ENCODE results near the gene ZFAND2A.

The ZFAND2A gene

GRCh38 chr7:1189986-1190772, 30.2 kb upstream of the ZFAND2A start:
- DNase-seq (ENCODE audit: low read depth): no peak
- H3K4me3 ChIP-seq (ENCODE audit: low read depth, low read length): no peak overlapping the region
- TF ChIP-seq, protein P1, sequence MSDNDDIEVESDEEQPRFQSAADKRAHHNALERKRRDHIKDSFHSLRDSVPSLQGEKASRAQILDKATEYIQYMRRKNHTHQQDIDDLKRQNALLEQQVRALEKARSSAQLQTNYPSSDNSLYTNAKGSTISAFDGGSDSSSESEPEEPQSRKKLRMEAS (IDR thresholded peaks at IDR 0.05; ENCODE audit: low read depth, low read length): no peak

- TF ChIP-seq, protein P1 (IDR thresholded peaks at IDR 0.05; ENCODE audit: low read depth, low read length): no peak
- TF ChIP-seq MYC (IDR thresholded peaks at IDR 0.05; ENCODE audit: low read depth, low read length) (no peak), POLR2A (IDR thresholded peaks at IDR 0.05; ENCODE audit: extremely low read depth, insufficient read length) (no peak)
- TF ChIP-seq, protein P2, sequence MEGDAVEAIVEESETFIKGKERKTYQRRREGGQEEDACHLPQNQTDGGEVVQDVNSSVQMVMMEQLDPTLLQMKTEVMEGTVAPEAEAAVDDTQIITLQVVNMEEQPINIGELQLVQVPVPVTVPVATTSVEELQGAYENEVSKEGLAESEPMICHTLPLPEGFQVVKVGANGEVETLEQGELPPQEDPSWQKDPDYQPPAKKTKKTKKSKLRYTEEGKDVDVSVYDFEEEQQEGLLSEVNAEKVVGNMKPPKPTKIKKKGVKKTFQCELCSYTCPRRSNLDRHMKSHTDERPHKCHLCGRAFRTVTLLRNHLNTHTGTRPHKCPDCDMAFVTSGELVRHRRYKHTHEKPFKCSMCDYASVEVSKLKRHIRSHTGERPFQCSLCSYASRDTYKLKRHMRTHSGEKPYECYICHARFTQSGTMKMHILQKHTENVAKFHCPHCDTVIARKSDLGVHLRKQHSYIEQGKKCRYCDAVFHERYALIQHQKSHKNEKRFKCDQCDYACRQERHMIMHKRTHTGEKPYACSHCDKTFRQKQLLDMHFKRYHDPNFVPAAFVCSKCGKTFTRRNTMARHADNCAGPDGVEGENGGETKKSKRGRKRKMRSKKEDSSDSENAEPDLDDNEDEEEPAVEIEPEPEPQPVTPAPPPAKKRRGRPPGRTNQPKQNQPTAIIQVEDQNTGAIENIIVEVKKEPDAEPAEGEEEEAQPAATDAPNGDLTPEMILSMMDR (IDR thresholded peaks at IDR 0.05; ENCODE audit: low read depth, low read length): no peak
- DNase-seq (ENCODE audit: low read depth): no peak
- H3K4me3 ChIP-seq (ENCODE audit: low read depth, low read length): no peak overlapping the region
Observed at GRCh38 chr7:1188720-1189294, 28.8 kb upstream of the ZFAND2A start.

- TF ChIP-seq, protein P1 (IDR thresholded peaks at IDR 0.05; ENCODE audit: low read depth, low read length): peak; percentile 80
- TF ChIP-seq, protein P2 (IDR thresholded peaks at IDR 0.05; ENCODE audit: low read depth, low read length): no peak
- peak; percentile 65 for TF ChIP-seq MYC (IDR thresholded peaks at IDR 0.05; ENCODE audit: low read depth, low read length)
- no peak overlapping the region for H3K4me3 ChIP-seq (ENCODE audit: low read depth, low read length)
- peak; percentile 37 for DNase-seq (ENCODE audit: low read depth)
Observed at GRCh38 chr7:1187127-1187526, 27.1 kb upstream of the ZFAND2A start.

GRCh38 chr7:1181640-1182039, 21.6 kb upstream of the ZFAND2A start:
- TF ChIP-seq, protein P2 (IDR thresholded peaks at IDR 0.05; ENCODE audit: low read depth, low read length): no peak
- TF ChIP-seq POLR2A (IDR thresholded peaks at IDR 0.05; ENCODE audit: extremely low read depth, insufficient read length) (no peak), MYC (IDR thresholded peaks at IDR 0.05; ENCODE audit: low read depth, low read length) (no peak)
- TF ChIP-seq, protein P1 (IDR thresholded peaks at IDR 0.05; ENCODE audit: low read depth, low read length): no peak
- no peak overlapping the region for H3K4me3 ChIP-seq (ENCODE audit: low read depth, low read length)
- no peak for DNase-seq (ENCODE audit: low read depth)

GRCh38 chr7:1181031-1181430, 21.0 kb upstream of the ZFAND2A start:
- no peak overlapping the region for H3K4me3 ChIP-seq (ENCODE audit: low read depth, low read length)
- DNase-seq (ENCODE audit: low read depth): no peak
- no peak for TF ChIP-seq POLR2A (IDR thresholded peaks at IDR 0.05; ENCODE audit: extremely low read depth, insufficient read length)

GRCh38 chr7:1176891-1177373, 16.9 kb upstream of the ZFAND2A start:
- DNase-seq (ENCODE audit: low read depth): peak; percentile 91
- H3K4me3 ChIP-seq (ENCODE audit: low read depth, low read length): no peak overlapping the region
- peak; percentile 73 for TF ChIP-seq MYC (IDR thresholded peaks at IDR 0.05; ENCODE audit: low read depth, low read length)
- no peak for TF ChIP-seq POLR2A (IDR thresholded peaks at IDR 0.05; ENCODE audit: extremely low read depth, insufficient read length)
- TF ChIP-seq, protein P1 (IDR thresholded peaks at IDR 0.05; ENCODE audit: low read depth, low read length): peak; percentile 80
- TF ChIP-seq, protein P2 (IDR thresholded peaks at IDR 0.05; ENCODE audit: low read depth, low read length): peak; percentile 86
